Measurements from ENCODE around the gene HBA1.
"Not testable (repeated sequence)": the region's sequence is repeated elsewhere in the genome, so short reads cannot be mapped to it uniquely, and the experiment has no call there.

Gene HBA1

DNA sequence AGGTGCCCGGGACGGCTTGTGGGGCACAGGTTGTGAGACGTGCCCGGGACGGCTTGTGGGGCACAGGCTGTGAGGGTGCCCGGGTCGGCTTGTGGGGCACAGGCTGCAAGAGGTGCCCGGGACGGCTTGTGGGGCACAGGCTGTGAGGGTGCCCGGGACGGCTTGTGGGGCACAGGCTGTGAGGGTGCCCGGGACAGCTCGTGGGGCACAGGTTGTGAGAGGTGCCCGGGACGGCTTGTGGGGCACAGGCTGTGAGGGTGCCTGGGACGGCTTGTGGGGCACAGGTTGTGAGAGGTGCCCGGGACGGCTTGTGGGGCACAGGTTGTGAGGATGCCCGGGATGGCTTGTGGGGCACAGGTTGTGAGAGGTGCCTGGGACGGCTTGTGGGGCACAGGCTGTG is 16.2 kb upstream of the HBA1 start:
- not testable (repeated sequence) for DNase-seq (ENCODE audit: low read depth)

- DNase-seq (ENCODE audit: low read depth) = no peak
Observed at GRCh38 chr16:160691-161190, 15.7 kb upstream of the HBA1 start.

GRCh38 chr16:162271-162991 is 14.0 kb upstream of the HBA1 start:
- DNase-seq (ENCODE audit: low read depth) = no peak

GRCh38 chr16:163139-163538 is 13.3 kb upstream of the HBA1 start:
- not testable (repeated sequence) for DNase-seq (ENCODE audit: low read depth)

- DNase-seq (ENCODE audit: low read depth) = not testable (repeated sequence)
Observed at GRCh38 chr16:163696-164095, 12.8 kb upstream of the HBA1 start.

GRCh38 chr16:164134-164823 is 12.2 kb upstream of the HBA1 start:
- not testable (repeated sequence) for DNase-seq (ENCODE audit: low read depth)

DNA sequence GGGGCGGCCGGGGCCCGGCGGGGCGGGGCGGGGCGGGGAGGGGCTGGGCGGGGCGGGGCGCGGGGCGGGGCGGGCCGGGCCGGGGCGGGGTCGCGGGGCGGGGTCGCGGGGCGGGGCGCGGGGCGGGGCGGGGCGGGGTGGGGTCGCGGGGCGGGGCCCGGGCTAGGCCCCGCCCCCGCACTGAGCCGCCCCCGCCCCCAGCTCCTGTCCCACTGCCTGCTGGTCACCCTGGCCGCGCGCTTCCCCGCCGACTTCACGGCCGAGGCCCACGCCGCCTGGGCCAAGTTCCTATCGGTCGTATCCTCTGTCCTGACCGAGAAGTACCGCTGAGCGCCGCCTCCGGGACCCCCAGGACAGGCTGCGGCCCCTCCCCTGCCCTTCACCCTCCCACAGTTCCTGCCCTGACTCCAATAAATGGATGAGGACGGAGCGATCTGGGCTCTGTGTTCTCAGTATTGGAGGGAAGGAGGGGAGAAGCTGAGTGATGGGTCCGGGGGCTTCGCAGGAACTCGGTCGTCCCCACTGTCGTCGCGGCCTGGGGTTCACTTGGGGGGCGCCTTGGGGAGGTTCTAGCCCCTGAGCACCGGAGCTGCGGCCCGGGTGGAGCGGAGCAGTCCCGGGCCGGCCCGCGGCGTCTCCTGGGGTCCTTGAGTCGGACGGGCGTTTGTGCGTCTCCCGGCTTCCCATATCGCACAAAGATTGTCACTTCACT is 11.5 kb upstream of the HBA1 start:
- DNase-seq (ENCODE audit: low read depth) = no peak

DNA sequence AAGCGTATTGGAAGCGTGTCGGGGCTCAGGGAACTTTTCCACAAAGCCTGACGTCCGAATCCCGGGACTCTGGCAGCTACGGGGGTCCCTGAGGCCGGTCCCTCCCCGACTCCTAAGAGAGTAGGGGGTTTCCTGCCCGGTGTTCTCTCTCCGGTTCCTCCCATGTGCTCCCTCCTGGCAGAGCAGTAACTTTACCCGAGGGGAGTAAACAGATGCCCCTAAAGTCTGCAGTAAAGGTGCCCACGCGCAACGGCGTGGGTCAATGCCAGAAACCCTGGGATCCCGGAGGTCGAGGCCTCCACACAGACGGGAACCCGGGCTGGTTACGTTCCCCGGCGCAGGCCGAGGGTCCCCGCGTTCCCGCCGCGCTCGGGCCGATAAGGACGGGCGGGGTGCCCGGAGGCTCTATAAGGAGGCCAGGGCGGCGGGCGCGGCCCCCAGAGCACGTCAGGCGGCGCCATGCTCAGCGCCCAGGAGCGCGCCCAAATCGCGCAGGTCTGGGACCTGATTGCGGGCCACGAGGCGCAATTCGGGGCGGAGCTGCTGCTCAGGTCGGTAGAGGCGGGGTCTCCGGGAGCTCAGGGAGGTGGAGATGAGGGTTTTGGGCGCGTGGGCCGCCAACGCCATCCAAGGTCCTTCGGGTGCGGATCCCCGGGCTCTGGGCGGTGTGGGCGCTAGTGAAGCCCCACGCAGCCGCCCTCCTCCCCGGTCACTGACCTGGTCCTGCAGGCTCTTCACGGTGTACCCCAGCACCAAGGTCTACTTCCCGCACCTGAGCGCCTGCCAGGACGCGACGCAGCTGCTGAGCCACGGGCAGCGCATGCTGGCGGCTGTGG is 10.7 kb upstream of the HBA1 start, which contains the start of gene HBM:
TSS of gene HBM (plus strand) at position 440 of the 836 bp plus-strand sequence. CDS start at position 460, 20 bp downstream.
- DNase-seq (ENCODE audit: low read depth) = no peak

DNA sequence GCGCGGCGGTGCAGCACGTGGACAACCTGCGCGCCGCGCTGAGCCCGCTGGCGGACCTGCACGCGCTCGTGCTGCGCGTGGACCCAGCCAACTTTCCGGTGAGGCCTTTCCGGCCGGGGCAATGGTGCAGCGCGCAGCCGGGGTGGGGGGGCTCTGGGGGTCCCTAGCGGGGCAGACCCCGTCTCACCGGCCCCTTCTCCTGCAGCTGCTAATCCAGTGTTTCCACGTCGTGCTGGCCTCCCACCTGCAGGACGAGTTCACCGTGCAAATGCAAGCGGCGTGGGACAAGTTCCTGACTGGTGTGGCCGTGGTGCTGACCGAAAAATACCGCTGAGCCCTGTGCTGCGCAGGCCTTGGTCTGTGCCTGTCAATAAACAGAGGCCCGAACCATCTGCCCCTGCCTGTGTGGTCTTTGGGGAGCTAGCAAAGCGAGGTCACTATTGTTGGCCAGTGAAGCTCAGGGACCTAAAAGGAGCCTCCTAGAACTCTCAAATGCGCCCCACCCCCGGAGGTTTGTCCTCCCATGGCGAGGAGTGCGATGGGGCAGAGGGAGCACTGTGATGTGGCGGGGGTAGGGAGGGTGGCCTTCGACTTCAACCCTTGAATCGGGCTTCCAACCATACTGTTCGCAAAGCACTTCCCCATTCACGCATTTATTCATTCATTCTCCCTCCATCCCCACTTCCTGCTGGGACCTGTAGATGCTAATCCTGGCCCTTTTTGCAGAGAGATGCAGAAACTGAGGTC is 9.9 kb upstream of the HBA1 start:
- DNase-seq (ENCODE audit: low read depth) = no peak

DNA sequence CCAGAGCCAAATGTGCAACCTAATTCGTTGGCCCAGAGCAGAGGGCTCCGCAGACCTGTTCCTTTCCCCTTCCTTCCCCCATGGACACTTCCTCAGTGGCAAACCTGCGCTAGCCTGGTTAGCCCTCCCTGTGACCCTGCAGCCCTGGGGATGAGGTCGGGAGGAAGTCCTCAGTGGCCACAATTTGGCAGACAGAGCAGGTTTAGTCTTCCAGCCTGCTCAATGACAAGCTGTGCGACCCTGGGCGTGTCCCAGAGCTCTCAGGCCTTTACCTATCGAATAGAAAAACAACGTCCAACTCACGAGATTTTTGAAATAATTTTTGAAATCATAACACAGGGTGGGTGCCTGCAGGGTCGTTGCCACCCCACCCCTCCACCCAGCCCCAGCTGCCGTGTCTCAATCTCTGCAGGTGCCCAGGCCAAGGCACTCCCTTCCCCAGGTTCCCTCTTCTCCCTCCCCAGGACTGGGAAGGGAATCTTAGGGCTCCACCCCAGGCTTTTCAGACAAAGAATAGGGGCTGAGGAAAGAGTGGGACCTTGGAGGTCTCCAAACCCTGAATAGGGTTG is 9.3 kb upstream of the HBA1 start:
- DNase-seq (ENCODE audit: low read depth) = no peak

GRCh38 chr16:168424-168823 is 8.1 kb upstream of the HBA1 start:
- no peak for DNase-seq (ENCODE audit: low read depth)

- DNase-seq (ENCODE audit: low read depth) = no peak
Observed at GRCh38 chr16:169014-169413, 7.5 kb upstream of the HBA1 start.

GRCh38 chr16:170088-170507 is 6.4 kb upstream of the HBA1 start:
- DNase-seq (ENCODE audit: low read depth) = not testable (repeated sequence)

- no peak for DNase-seq (ENCODE audit: low read depth)
Observed at GRCh38 chr16:170788-171187, 5.7 kb upstream of the HBA1 start.

DNA sequence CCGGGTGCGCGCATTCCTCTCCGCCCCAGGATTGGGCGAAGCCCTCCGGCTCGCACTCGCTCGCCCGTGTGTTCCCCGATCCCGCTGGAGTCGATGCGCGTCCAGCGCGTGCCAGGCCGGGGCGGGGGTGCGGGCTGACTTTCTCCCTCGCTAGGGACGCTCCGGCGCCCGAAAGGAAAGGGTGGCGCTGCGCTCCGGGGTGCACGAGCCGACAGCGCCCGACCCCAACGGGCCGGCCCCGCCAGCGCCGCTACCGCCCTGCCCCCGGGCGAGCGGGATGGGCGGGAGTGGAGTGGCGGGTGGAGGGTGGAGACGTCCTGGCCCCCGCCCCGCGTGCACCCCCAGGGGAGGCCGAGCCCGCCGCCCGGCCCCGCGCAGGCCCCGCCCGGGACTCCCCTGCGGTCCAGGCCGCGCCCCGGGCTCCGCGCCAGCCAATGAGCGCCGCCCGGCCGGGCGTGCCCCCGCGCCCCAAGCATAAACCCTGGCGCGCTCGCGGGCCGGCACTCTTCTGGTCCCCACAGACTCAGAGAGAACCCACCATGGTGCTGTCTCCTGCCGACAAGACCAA is 4.0 kb upstream of the HBA1 start, which contains the start of gene HBA2:
TSS of gene HBA2 (plus strand) at position 503 of the 568 bp plus-strand sequence. CDS start at position 540, 37 bp downstream.
- not testable (repeated sequence) for DNase-seq (ENCODE audit: low read depth)

DNA sequence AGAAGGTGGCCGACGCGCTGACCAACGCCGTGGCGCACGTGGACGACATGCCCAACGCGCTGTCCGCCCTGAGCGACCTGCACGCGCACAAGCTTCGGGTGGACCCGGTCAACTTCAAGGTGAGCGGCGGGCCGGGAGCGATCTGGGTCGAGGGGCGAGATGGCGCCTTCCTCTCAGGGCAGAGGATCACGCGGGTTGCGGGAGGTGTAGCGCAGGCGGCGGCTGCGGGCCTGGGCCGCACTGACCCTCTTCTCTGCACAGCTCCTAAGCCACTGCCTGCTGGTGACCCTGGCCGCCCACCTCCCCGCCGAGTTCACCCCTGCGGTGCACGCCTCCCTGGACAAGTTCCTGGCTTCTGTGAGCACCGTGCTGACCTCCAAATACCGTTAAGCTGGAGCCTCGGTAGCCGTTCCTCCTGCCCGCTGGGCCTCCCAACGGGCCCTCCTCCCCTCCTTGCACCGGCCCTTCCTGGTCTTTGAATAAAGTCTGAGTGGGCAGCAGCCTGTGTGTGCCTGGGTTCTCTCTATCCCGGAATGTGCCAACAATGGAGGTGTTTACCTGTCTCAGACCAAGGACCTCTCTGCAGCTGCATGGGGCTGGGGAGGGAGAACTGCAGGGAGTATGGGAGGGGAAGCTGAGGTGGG is 3.1 kb upstream of the HBA1 start:
- not testable (repeated sequence) for DNase-seq (ENCODE audit: low read depth)

DNA sequence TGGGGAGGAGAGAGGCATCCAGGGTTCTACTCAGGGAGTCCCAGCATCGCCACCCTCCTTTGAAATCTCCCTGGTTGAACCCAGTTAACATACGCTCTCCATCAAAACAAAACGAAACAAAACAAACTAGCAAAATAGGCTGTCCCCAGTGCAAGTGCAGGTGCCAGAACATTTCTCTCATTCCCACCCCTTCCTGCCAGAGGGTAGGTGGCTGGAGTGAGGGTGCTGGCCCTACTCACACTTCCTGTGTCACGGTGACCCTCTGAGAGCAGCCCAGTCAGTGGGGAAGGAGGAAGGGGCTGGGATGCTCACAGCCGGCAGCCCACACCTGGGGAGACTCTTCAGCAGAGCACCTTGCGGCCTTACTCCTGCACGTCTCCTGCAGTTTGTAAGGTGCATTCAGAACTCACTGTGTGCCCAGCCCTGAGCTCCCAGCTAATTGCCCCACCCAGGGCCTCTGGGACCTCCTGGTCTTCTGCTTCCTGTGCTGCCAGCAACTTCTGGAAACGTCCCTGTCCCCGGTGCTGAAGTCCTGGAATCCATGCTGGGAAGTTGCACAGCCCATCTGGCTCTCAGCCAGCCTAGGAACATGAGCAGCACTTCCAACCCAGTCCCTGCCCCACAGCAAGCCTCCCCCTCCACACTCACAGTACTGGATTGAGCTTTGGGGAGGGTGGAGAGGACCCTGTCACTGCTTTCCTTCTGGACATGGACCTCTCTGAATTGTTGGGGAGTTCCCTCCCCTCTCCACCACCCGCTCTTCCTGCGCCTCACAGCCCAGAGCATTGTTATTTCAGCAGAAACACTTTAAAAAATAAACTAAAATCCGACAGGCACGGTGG is 2.3 kb upstream of the HBA1 start:
- DNase-seq (ENCODE audit: low read depth) = not testable (repeated sequence)

All from stimulated activated CD8-positive, alpha-beta memory T cell treated with anti-CD3 and anti-CD28 coated beads, Interleukin-7, amount 100 ng/mL, for 24 hours (primary cell).